Stomach smooth muscle (tissue), 2 donors: Measurements from ENCODE around the gene STAC.

Source experiments
- H3K27ac ChIP-seq: one replicate; pipeline ENCODE4 v1.7.0; 2013; ENCODE audit warnings: mild to moderate bottlenecking, low read length, inconsistent platforms
- H3K27me3 ChIP-seq, 2 donors: one replicate each; pipeline ENCODE4 v1.7.0; 2013; ENCODE audit warnings: low read length in 2 of 2; ENCODE audit not compliant: insufficient read depth in 2 of 2, control insufficient read depth in 1 of 2
- H3K36me3 ChIP-seq, 2 donors: one replicate each; pipeline ENCODE4 v1.7.0; 2013; ENCODE audit warnings: low read length in 2 of 2; ENCODE audit not compliant: control insufficient read depth in 2 of 2, insufficient read depth in 2 of 2
- H3K4me1 ChIP-seq: one replicate; pipeline ENCODE4 v1.7.0; 2013; ENCODE audit warnings: low read length; ENCODE audit not compliant: control insufficient read depth, insufficient read depth
- H3K4me3 ChIP-seq, 2 donors: one replicate each; pipeline ENCODE4 v1.7.0; 2013; ENCODE audit warnings: low read length in 2 of 2
- H3K9ac ChIP-seq, 2 donors: one replicate each; pipeline ENCODE4 v1.7.0; 2013; ENCODE audit warnings: low read length in 2 of 2, mild to moderate bottlenecking in 1 of 2
- H3K9me3 ChIP-seq, 2 donors: one replicate each; pipeline ENCODE4 v1.7.0; 2013; ENCODE audit warnings: low read length in 2 of 2; ENCODE audit not compliant: control insufficient read depth in 2 of 2
- donor health status: healthy.
- donor health status: Pancreatic carcinoma.

STAC gene

GRCh38 chr3:36379872-36380220 lies 458 bp upstream of the STAC start:
- H3K4me3 ChIP-seq = peak overlapping the region; percentile 56 to 83
- H3K9me3 ChIP-seq = no peaks in the 10 kb centered on the region
- no peak overlapping the region for H3K27ac ChIP-seq
- H3K4me1 ChIP-seq = peaks cover 2% of the 10 kb centered on the region
- H3K9ac ChIP-seq = peak overlapping the region in 1 of 2 donors; percentile 11
- H3K27me3 ChIP-seq = peaks cover 0 to 2% of the 10 kb centered on the region in 2 donors
- no peaks in the 10 kb centered on the region for H3K36me3 ChIP-seq

DNA sequence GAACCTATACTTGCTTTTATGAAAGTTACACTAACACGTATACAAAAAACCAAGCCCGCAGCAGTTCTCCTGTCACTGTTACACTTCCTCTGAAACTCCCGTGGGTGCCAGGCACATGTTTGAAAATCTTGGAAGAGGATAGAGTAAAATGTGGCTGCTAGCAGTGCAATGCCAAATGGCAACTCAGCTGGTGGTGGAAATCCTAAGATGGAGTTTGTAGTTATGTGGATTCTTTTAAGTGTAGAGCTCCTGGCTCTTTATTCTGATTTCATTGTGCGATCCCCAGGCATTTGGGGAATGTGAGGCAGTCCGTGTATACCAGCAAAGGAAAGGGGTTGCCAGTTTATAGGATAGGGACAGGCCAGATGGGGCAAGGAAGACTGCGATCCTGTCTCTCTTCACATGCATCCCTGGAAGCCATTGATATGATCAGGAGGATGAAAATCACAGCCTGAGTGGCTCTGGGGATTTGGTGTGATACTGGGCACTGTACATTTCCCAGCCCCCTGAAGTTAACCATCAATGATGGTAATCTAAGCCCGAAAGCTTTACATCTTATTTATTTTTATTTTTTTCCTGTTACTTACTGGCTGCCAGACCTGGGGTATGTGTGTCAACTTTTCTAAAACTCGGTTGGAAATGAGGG lies 1.1 kb downstream of the STAC start:
- Histone ChIP-seq H3K4me1 (peaks cover 2% of the 10 kb centered on the region), H3K36me3 (no peaks in the 10 kb centered on the region), H3K27ac (no peak overlapping the region), H3K27me3 (peaks cover 0 to 2% of the 10 kb centered on the region in 2 donors), H3K9me3 (no peaks in the 10 kb centered on the region), H3K4me3 (peak overlapping the region; percentile 79 to 83), H3K9ac (peak overlapping the region; percentile 48 to 55)

GRCh38 chr3:36393563-36393962 lies 13.3 kb downstream of the STAC start:
- Histone ChIP-seq H3K9me3 (no peaks in the 10 kb centered on the region), H3K4me1 (no peaks in the 10 kb centered on the region), H3K27ac (no peak overlapping the region), H3K9ac (no peak overlapping the region), H3K36me3 (no peaks in the 10 kb centered on the region), H3K27me3 (no peaks in the 10 kb centered on the region), H3K4me3 (no peak overlapping the region)

- Histone ChIP-seq H3K9me3 (no peaks in the 10 kb centered on the region), H3K36me3 (no peaks in the 10 kb centered on the region), H3K9ac (no peak overlapping the region), H3K4me3 (no peak overlapping the region), H3K27ac (no peak overlapping the region), H3K27me3 (no peaks in the 10 kb centered on the region), H3K4me1 (no peaks in the 10 kb centered on the region)
Measured at GRCh38 chr3:36394176-36394575, 13.9 kb downstream of the STAC start.

DNA sequence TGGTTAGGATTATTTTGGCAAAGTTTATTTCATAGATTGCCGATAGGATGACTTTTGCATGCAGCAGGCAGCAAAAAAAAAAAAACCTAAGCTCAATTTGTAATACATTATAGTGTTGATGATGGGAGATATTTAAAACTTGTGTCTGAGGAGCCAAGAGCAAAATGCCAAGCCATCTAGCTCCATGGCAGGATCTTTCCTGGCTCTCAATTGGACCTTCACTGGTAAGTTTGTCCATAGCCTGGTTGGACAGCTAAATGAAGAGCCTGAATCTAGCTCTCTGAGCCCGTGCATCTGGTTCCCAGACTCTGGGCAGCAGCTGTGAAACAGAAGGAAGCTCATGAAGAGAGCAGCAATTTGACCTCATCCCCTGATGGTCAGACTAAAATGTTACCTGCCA lies 17.5 kb downstream of the STAC start:
- Histone ChIP-seq H3K4me1 (no peaks in the 10 kb centered on the region), H3K4me3 (no peak overlapping the region), H3K27ac (no peak overlapping the region), H3K9me3 (no peaks in the 10 kb centered on the region), H3K36me3 (no peaks in the 10 kb centered on the region), H3K9ac (no peak overlapping the region), H3K27me3 (no peaks in the 10 kb centered on the region)

DNA sequence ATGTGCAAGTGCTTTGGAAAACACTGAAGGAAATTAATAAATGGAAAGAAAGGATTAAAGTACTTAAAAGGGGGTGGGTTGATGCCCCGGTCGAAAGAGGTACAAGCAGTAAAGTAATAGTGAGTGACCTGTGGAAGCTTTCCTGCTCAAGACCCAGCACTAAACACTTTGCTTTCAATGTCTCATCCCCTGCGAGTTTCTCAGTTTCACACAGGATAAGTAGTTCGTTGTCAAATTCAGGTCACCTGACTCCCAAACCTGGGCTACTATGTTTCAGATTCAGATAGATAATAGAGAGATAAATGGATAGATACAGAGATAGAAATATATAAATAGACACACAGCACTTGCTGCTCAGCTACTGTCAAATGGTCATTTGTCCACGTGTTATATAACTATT lies 19.6 kb downstream of the STAC start:
- H3K4me3 ChIP-seq = no peak overlapping the region
- no peak overlapping the region for H3K27ac ChIP-seq
- H3K36me3 ChIP-seq = no peaks in the 10 kb centered on the region
- no peaks in the 10 kb centered on the region for H3K4me1 ChIP-seq
- no peaks in the 10 kb centered on the region for H3K27me3 ChIP-seq
- H3K9me3 ChIP-seq = no peaks in the 10 kb centered on the region
- no peak overlapping the region for H3K9ac ChIP-seq

DNA sequence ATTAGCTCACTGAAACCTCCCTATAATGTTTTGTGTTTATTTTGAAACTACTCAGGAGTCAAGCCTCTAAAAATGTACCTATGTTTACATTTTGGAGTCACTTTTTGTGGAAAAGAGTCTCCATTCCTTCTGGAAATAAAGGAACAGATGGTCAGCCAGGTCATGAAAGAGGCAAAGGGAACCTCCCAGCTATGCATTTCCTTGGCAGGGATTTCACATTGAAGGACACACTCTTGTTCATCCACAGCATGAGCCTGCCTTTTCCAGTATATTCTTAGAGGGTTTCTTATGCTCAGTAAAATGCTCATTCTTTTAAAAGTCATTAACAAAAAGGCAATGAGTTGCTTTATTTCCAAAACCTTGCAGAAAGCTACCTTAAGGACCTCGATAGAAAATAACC lies 20.8 kb downstream of the STAC start:
- no peaks in the 10 kb centered on the region for H3K27me3 ChIP-seq
- H3K27ac ChIP-seq = no peak overlapping the region
- no peaks in the 10 kb centered on the region for H3K36me3 ChIP-seq
- no peaks in the 10 kb centered on the region for H3K9me3 ChIP-seq
- H3K4me1 ChIP-seq = no peaks in the 10 kb centered on the region
- no peak overlapping the region for H3K9ac ChIP-seq
- H3K4me3 ChIP-seq = no peak overlapping the region

GRCh38 chr3:36403661-36404060 lies 23.4 kb downstream of the STAC start:
- Histone ChIP-seq H3K36me3 (no peaks in the 10 kb centered on the region), H3K4me1 (no peaks in the 10 kb centered on the region), H3K4me3 (no peak overlapping the region), H3K9ac (no peak overlapping the region), H3K9me3 (no peaks in the 10 kb centered on the region), H3K27me3 (no peaks in the 10 kb centered on the region), H3K27ac (no peak overlapping the region)

DNA sequence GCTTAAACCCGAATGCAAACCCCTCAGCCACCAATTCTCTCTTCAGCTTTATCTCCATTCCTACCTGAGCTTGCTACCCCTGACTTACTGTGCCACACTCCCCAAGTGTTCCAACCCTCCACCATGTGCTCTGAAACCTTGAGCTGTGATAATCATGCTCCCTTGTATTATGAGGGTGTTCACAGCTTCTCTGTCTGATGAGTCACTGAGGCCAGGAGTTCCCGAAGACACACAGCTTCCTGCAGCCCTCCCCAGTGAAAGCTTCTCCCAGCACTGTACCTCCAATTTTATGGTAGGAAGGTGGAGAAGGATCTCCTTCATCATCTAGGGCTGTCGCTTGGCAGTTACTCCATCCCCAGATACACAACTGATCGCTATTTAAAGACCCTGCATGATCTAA lies 24.9 kb downstream of the STAC start:
- Histone ChIP-seq H3K27me3 (no peaks in the 10 kb centered on the region), H3K27ac (no peak overlapping the region), H3K4me3 (no peak overlapping the region), H3K9me3 (no peaks in the 10 kb centered on the region), H3K36me3 (no peaks in the 10 kb centered on the region), H3K9ac (no peak overlapping the region), H3K4me1 (no peaks in the 10 kb centered on the region)

GRCh38 chr3:36408146-36408545 lies 27.8 kb downstream of the STAC start:
- Histone ChIP-seq H3K27me3 (no peaks in the 10 kb centered on the region), H3K4me1 (no peaks in the 10 kb centered on the region), H3K9me3 (no peaks in the 10 kb centered on the region), H3K9ac (no peak overlapping the region), H3K4me3 (no peak overlapping the region), H3K36me3 (no peaks in the 10 kb centered on the region), H3K27ac (no peak overlapping the region)

DNA sequence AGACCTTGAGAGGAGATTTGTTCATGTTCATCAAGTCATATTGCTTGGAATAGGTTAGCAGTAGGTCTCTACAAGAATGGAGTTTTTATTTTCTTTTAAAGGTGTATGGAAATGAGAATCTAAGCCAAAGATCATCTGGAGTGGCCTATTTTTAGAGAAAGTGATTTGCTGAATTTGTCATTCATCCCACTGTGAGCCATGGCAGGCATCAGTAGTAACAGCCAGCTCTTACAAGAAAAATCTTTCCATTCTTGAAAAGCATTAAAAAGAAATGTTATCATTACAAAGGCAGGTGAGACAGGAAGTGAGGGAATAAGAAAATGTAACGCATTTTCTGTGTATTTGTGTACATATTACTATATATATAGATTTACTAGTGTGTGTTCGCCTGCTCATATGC lies 29.6 kb downstream of the STAC start:
- H3K9me3 ChIP-seq = no peaks in the 10 kb centered on the region
- H3K4me3 ChIP-seq = no peak overlapping the region
- no peak overlapping the region for H3K27ac ChIP-seq
- H3K4me1 ChIP-seq = no peaks in the 10 kb centered on the region
- H3K27me3 ChIP-seq = no peaks in the 10 kb centered on the region
- H3K9ac ChIP-seq = no peak overlapping the region
- H3K36me3 ChIP-seq = no peaks in the 10 kb centered on the region
